Adrenal gland (tissue), 12 donors: Measurements from ENCODE around the gene CDH4. TPM values are rescaled to one million over a fixed set of nuclear protein-coding genes. Genes with fewer than 3 reads are reported as not detected.

Experiments
- DNase-seq, 7 donors: peaks; one replicate each; pipeline ENCODE4 v3.0.0-alpha.2; 2019 to 2020
- H3K27ac ChIP-seq, 5 donors: fragments of 200-600 bp; sonication (generic) in 4 of 5; 1 replicate in 3 of 5; 2 replicates in 2 of 5; pipeline versions ENCODE4 v1.5.1 to v1.8.0; 2016 to 2020; ENCODE audit warnings: mild to moderate bottlenecking in 1 of 5
- H3K27me3 ChIP-seq: fragments of 200-600 bp; 2 replicates; pipeline ENCODE4 v1.8.0; 2021
- H3K36me3 ChIP-seq, 2 donors: fragments of 200-600 bp; replicated peaks in 1 of 2; 1 replicate in 1 of 2; 2 replicates in 1 of 2; pipeline versions ENCODE4 v1.5.1 to v1.8.0; 2018 to 2022
- H3K4me1 ChIP-seq, 2 donors: fragments of 200-600 bp; replicated peaks in 1 of 2; 1 replicate in 1 of 2; 2 replicates in 1 of 2; pipeline versions ENCODE4 v1.5.1 to v1.8.0; 2018 to 2021
- H3K4me3 ChIP-seq, 4 donors: fragments of 200-600 bp; sonication (generic) in 3 of 4; one replicate each; pipeline ENCODE4 v1.5.1; 2016 to 2018
- H3K9me3 ChIP-seq, 3 donors: fragments of 200-600 bp; sonication (generic) in 1 of 3; replicated peaks in 1 of 3; 1 replicate in 2 of 3; 2 replicates in 1 of 3; pipeline versions ENCODE4 v1.5.1 to v1.8.0; 2016 to 2021
- POLR2A ChIP-seq, 2 donors: fragments of 450-650 bp; IDR thresholded peaks; one replicate each; pipeline ENCODE4 v1.6.1; 2017; ENCODE audit warnings: antibody characterized with exemption in 2 of 2, mild to moderate bottlenecking in 2 of 2, moderate library complexity in 1 of 2
- WGBS, 4 donors: extraction: QIAGEN DNeasy Blood & Tissue Kit in 2 of 4; methylation state at CpG; one replicate each; pipeline versions ENCODE4 v1.1.5 to v1.1.7; 2013 to 2017; 5-methylcytosine and 5-hydroxymethylcytosine counted together
- intact Hi-C, 2 donors: fragments of 100-400 bp; cut with DNase I; formaldehyde crosslinking; loops; one replicate each; pipeline versions ENCODE4 v1.14.1 to v1.15.0; 2022 to 2023
- polyA plus RNA-seq, 3 donors: library from polyadenylated mRNA; stranded (reverse); fragments of 200-250 nt in 2 of 3; fragments of 350-450 nt in 1 of 3; fragmentation: Illumina TruSeq in 1 of 3; extraction: RNeasy Lipid Tissue Mini Kit (QIAGEN cat#74804) in 1 of 3; gene quantifications; one replicate each; pipeline ENCODE4 v1.2.3, GENCODE V29; 2013 to 2014
- total RNA-seq, 9 donors: library from RNA; depleted of rRNA in 4 of 9; stranded (reverse); fragments of >200 nt in 4 of 9; fragments of 120-200 nt in 1 of 9; fragmentation: NEBNext Ultra II Directional in 1 of 9; extraction: Animal tissue kit (Norgen Biotek cat#: 25700) in 1 of 9; gene quantifications; one replicate each; pipeline versions ENCODE4 v1.1.0 to v1.2.4, GENCODE V29; 2013 to 2023
- TF ChIP-seq, protein P1 (sequence below), 6 experiments: fragments of 450-650 bp in 4 of 6; fragments of 200-600 bp in 2 of 6; sonication (generic) in 1 of 6; IDR thresholded peaks; 1 replicate in 5 of 6; 2 replicates in 1 of 6; pipeline versions ENCODE4 v1.5.1 to v1.8.0; 2016 to 2021; ENCODE audit warnings: antibody characterized with exemption in 6 of 6, mild to moderate bottlenecking in 2 of 6, moderate library complexity in 1 of 6
- donor health status: healthy with polysubstance abuse.
- donor health status: Bipolar disorder and iron deficiency.
- donor health status: DM: yes; HTN: yes; CAD: no.
- donor health status: DM: no; HTN: no; CAD: no.
- donor health status: DM: no; HTN: no; CAD: no.
- donor health status: DM: yes; HTN: yes; CAD: no.

Gene CDH4
- total and polyA plus RNA-seq, 12 donors = 0.08 to 0.53 (median 0.20) TPM; not detected in 3

DNA sequence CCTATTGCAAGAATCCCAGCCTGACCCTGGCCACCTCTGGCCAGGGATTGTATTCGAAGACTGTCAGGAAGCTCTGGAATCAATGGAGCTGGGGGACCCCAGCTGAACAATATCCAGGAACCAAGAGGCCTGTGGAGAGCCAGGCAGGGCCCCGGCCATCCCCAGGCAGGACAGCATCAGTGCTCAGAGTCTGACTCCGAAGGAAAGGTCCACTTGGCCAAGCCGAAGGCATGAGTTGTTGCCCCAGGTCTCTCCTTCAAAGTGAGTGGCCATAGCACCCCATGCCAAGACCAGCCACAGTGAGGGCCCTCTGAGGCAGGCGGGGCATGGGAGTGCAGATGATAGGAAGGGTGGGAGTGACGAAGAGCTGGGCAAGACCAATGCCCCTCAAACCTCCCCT lies 193.1 kb downstream of the CDH4 start:
- H3K27me3 ChIP-seq = peaks cover 3% of the 10 kb centered on the region
- no peaks in the 10 kb centered on the region for H3K4me1 ChIP-seq
- H3K9me3 ChIP-seq = no peaks in the 10 kb centered on the region
- TF ChIP-seq POLR2A (IDR thresholded peaks at IDR 0.05) = no peak
- TF ChIP-seq, protein P1, sequence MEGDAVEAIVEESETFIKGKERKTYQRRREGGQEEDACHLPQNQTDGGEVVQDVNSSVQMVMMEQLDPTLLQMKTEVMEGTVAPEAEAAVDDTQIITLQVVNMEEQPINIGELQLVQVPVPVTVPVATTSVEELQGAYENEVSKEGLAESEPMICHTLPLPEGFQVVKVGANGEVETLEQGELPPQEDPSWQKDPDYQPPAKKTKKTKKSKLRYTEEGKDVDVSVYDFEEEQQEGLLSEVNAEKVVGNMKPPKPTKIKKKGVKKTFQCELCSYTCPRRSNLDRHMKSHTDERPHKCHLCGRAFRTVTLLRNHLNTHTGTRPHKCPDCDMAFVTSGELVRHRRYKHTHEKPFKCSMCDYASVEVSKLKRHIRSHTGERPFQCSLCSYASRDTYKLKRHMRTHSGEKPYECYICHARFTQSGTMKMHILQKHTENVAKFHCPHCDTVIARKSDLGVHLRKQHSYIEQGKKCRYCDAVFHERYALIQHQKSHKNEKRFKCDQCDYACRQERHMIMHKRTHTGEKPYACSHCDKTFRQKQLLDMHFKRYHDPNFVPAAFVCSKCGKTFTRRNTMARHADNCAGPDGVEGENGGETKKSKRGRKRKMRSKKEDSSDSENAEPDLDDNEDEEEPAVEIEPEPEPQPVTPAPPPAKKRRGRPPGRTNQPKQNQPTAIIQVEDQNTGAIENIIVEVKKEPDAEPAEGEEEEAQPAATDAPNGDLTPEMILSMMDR (IDR thresholded peaks at IDR 0.05) = no peak
- H3K36me3 ChIP-seq = no peaks in the 10 kb centered on the region
- intact Hi-C loops = no loop called here
- H3K27ac ChIP-seq = no peak overlapping the region
- DNase-seq = no peak
- no peak overlapping the region for H3K4me3 ChIP-seq
- WGBS, 4 donors = 62 to 79% (median 70%) methylated on average over 4 to 6 of the region's 6 CpGs

GRCh38 chr20:61445741-61446140 lies 193.7 kb downstream of the CDH4 start:
- no peak overlapping the region for H3K4me3 ChIP-seq
- no peaks in the 10 kb centered on the region for H3K4me1 ChIP-seq
- no peak for TF ChIP-seq POLR2A (IDR thresholded peaks at IDR 0.05)
- TF ChIP-seq, protein P1 (IDR thresholded peaks at IDR 0.05) = no peak
- DNase-seq = no peak
- 86 to 90% (median 88%) methylated on average over 10 of the region's 10 CpGs for WGBS, 4 donors
- H3K27ac ChIP-seq = no peak overlapping the region
- no peaks in the 10 kb centered on the region for H3K36me3 ChIP-seq
- no peaks in the 10 kb centered on the region for H3K9me3 ChIP-seq
- H3K27me3 ChIP-seq = peaks cover 3% of the 10 kb centered on the region
- intact Hi-C loops = no loop called here

- intact Hi-C loops = no loop called here
- DNase-seq = peak in 1 of 7 donors; percentile 39
- WGBS, 4 donors = 55 to 71% (median 60%) methylated on average over 6 of the region's 6 CpGs
Observed at GRCh38 chr20:61447952-61448351, 195.9 kb downstream of the CDH4 start.

GRCh38 chr20:61448386-61448785 lies 196.3 kb downstream of the CDH4 start:
- Histone ChIP-seq H3K9me3 (no peaks in the 10 kb centered on the region), H3K27ac (no peak overlapping the region), H3K36me3 (no peaks in the 10 kb centered on the region), H3K27me3 (peaks cover 7% of the 10 kb centered on the region), H3K4me3 (no peak overlapping the region), H3K4me1 (no peaks in the 10 kb centered on the region)
- WGBS, 4 donors = 75 to 80% (median 77%) methylated on average over 13 of the region's 13 CpGs
- no peak for DNase-seq
- intact Hi-C loops = no loop called here
- TF ChIP-seq, protein P1 (IDR thresholded peaks at IDR 0.05) = no peak
- TF ChIP-seq POLR2A (IDR thresholded peaks at IDR 0.05) = no peak

More at GRCh38 chr20:61447952-61448351, 195.9 kb downstream of the CDH4 start:
- H3K27ac ChIP-seq = no peak overlapping the region
- TF ChIP-seq, protein P1 (IDR thresholded peaks at IDR 0.05) = no peak
- TF ChIP-seq POLR2A (IDR thresholded peaks at IDR 0.05) = no peak
- no peak overlapping the region for H3K4me3 ChIP-seq
- no peaks in the 10 kb centered on the region for H3K4me1 ChIP-seq
- H3K9me3 ChIP-seq = no peaks in the 10 kb centered on the region
- peaks cover 7% of the 10 kb centered on the region for H3K27me3 ChIP-seq
- no peaks in the 10 kb centered on the region for H3K36me3 ChIP-seq
